GM12864 (cell line): ENCODE results near the gene C10orf90.

Experiments
- DNase-seq: peaks from one replicate; pipeline ENCODE4 v3.0.0-alpha.2; 2011; ENCODE audit warnings: low read depth
- H3K4me3 ChIP-seq: 2 replicates; pipeline ENCODE4 v1.5.1; 2011; ENCODE audit warnings: mild to moderate bottlenecking, low read depth, low read length, control low read depth
- TF ChIP-seq, protein P1 (sequence below): IDR thresholded peaks from 2 replicates; pipeline ENCODE4 v1.5.1; 2011; ENCODE audit warnings: low read depth, mild to moderate bottlenecking, moderate library complexity, low read length, control low read depth, inconsistent platforms; ENCODE audit errors: missing control alignments

The C10orf90 gene

DNA sequence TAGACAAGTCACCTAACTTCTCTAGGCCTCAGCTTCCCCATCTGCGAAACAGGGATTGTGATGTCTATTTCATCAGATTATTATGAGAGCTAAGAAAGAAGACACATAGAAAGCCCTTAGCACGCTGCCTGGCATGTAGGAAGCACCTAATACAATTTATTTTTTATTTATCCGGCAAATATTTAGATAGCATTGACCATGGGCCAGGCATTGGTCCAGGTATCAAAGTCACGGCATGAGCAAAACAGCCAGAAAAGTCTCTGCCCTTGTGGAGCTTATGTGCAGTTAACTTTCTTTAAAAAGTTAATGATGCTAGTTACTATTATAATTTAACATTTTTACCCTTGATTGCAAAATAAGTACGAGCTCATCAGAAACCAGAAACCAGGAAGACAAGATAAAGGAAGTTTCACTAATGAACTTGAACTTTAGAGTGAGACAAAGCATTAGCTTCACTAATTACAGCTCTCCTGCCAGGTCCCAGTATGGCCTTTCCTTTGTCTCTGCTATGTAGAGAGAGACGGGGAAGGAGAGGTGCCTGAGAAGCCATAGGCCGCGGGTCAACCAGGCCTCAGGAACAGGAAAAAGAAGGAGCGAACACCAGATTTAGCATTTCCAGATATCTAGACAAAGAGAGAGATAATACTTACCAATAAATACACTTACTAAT, 142.7 kb downstream of the C10orf90 start:
- no peak for DNase-seq
- no peak overlapping the region for H3K4me3 ChIP-seq
- TF ChIP-seq, protein P1, sequence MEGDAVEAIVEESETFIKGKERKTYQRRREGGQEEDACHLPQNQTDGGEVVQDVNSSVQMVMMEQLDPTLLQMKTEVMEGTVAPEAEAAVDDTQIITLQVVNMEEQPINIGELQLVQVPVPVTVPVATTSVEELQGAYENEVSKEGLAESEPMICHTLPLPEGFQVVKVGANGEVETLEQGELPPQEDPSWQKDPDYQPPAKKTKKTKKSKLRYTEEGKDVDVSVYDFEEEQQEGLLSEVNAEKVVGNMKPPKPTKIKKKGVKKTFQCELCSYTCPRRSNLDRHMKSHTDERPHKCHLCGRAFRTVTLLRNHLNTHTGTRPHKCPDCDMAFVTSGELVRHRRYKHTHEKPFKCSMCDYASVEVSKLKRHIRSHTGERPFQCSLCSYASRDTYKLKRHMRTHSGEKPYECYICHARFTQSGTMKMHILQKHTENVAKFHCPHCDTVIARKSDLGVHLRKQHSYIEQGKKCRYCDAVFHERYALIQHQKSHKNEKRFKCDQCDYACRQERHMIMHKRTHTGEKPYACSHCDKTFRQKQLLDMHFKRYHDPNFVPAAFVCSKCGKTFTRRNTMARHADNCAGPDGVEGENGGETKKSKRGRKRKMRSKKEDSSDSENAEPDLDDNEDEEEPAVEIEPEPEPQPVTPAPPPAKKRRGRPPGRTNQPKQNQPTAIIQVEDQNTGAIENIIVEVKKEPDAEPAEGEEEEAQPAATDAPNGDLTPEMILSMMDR, result no peak

DNA sequence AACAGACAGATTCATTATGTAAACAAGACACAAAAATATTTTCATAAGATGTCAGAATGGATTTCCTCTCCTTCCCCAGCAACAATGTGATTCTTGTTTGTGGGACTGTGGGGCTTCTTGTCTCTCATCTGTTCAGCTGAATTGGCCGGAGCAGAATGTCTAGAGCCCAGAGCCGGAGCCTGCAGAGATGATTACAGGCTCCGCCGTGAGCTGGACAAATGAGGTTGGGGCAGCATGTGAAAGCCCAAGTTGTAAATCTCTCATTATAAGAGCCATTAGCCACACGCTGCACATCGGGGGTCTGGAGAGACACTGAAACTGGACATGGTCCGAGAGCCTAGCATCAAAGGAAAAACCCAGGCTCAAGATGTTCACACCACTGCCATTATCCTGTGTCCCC, 145.2 kb downstream of the C10orf90 start:
- no peak for DNase-seq
- TF ChIP-seq, protein P1, result no peak
- H3K4me3 ChIP-seq, result no peak overlapping the region

DNA sequence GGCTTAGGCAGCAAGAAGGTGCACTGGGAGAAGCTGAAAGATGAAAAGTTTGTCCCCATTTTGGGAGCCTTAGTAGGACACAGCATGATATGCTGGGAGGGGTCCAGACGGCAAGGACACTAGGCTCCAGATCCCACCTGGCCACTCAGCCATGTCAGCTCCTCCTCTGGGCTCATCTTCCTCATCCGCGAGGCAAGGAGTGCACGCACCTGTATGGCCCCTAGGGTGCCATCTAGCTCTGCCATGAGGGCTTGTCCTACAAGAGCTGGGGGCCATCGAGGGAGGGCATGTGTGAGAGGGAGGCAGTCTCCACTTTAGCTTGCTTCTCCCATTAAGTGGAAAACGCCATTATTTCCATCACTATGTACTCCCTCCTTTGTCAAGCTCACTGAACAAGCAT, 146.0 kb downstream of the C10orf90 start:
- H3K4me3 ChIP-seq, result no peak overlapping the region
- no peak for DNase-seq
- TF ChIP-seq, protein P1, result no peak

DNA sequence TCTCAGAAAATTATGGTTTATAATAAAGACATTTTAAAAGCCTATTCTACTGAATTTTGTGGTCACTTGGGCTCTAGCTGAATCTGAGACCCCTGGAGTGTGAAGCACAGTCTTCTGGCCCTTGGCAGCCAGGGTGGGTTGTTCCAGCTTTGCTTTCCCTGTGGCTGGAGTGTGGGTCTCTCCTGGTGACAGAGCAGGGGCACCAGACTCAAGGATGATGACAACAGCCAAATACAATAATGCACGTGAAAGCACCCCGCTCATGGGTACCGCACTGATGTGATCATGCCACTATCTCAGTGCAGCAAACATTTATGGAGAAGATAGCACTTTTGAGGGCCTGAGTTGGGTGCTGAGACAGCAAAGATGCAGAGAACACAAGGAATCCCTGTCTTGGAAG, 147.4 kb downstream of the C10orf90 start:
- TF ChIP-seq, protein P1, result no peak
- DNase-seq, result no peak
- H3K4me3 ChIP-seq, result no peak overlapping the region

DNA sequence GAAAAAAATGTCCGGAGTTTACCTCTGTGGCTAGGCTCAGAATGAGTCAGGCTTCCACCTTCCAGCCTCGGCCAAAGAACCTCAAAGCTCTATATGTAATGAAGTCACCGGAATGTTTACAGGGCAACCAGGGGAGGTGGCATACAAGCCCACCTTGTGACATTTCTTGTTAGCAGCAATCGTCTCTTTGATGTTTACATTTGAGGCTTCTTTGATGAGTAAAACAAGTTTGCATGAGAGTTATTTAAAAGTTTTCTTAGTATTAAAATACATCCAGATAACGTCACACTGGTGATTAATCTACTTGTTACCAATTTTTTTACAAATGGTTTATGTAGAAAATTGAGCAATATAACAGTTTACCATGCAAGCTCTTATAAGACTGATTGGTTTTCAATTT, 149.1 kb downstream of the C10orf90 start:
- H3K4me3 ChIP-seq, result no peak overlapping the region
- no peak for DNase-seq
- TF ChIP-seq, protein P1, result no peak

DNA sequence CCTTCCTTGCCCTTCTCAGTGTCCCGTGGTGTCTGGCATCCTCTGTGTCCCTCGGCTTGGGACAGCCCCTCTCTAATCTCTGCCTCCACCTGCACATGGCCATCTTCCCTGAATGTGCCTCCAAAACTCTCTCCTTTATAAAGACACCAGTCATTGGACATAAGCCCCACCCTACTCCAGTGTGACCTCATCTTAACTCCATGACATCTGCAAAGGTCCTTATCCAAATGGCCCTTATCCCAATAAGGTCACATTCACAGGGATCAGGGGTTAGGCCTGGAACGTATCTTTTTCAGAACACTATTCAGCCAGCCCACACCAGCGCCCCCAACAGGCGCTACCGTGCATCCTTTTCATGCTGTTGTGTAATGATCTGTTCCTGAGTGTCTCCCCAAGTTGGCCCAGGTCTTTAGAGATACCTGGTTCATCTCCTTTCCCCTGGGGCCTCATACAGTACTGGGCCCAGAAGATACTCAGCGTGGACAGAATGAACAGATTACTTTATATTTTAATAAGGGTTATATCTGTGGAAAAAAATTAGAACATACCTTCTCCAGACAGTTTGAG, 149.7 kb downstream of the C10orf90 start:
- no peak for DNase-seq
- H3K4me3 ChIP-seq, result no peak overlapping the region
- TF ChIP-seq, protein P1, result no peak

DNA sequence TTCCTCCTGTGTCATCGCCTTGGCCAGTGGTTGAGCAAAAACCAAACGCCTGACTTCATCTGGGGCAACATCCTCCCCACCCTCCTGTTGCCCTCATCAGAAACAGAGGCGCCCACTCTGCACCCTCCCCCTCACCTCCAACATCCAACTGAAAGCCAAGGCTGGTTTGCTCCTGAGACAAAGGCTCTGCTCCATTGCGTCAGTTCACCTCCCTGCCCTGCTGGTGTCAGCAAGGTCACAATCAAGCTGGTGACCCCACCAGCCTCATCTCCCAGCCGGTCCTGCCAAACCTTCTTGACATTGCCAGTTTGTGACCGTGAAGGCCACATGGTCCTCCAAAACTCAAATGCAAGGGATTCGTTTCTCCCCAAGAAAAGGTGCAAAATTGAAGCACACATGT, 150.5 kb downstream of the C10orf90 start:
- no peak for DNase-seq
- TF ChIP-seq, protein P1, result no peak
- no peak overlapping the region for H3K4me3 ChIP-seq
